Measurements from ENCODE around the gene SMIM14. TPM values are rescaled to one million over a fixed set of nuclear protein-coding genes. Genes with fewer than 3 reads are reported as not detected.
"Not testable (repeated sequence)": the region's sequence is repeated elsewhere in the genome, so short reads cannot be mapped to it uniquely, and the experiment has no call there.

The SMIM14 gene
- total RNA-seq, 1 donor from 2014 or later, result 53.8 TPM

DNA sequence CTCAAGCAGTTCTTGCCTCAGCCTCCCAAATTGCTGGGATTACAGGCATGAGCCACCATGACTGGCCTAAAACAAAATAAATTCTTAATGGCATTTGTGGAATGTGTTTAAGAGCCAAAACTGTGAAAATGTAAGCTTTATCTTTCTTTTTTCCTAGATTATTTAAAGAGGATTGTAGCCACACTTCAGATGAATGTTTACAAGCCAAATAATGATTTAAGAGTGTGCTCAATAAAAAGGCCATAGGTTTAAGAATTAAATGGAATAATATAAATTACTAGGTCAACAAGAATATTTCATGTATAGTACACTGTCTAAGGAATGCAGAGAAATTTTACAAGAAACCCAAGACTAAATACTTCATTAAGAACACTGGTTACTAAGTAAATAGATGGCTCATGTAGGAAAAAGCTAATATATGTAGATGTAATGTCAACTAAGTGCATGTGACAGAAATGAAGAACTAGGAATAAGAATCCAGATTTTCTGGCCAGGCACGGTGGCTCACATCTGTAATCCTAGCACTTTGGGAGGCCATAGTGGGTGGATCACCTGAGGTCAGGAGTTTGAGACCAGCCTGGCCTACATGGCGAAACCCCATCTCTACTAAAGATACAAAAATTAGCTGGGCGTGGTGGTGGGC, 90.1 kb downstream of the SMIM14 start:
- Histone ChIP-seq H3K4me1 (no peaks in the 10 kb centered on the region), H3K9me3 (no peaks in the 10 kb centered on the region), H3K27me3 (no peaks in the 10 kb centered on the region), H3K36me3 (peaks cover 31% of the 10 kb centered on the region), H3K4me3 (no peak overlapping the region), H3K27ac (no peak overlapping the region)
- intact Hi-C loops (cut with DNase I), result no loop called here
- ATAC-seq (no peak), DNase-seq (no peak)
- TF ChIP-seq, protein P1, sequence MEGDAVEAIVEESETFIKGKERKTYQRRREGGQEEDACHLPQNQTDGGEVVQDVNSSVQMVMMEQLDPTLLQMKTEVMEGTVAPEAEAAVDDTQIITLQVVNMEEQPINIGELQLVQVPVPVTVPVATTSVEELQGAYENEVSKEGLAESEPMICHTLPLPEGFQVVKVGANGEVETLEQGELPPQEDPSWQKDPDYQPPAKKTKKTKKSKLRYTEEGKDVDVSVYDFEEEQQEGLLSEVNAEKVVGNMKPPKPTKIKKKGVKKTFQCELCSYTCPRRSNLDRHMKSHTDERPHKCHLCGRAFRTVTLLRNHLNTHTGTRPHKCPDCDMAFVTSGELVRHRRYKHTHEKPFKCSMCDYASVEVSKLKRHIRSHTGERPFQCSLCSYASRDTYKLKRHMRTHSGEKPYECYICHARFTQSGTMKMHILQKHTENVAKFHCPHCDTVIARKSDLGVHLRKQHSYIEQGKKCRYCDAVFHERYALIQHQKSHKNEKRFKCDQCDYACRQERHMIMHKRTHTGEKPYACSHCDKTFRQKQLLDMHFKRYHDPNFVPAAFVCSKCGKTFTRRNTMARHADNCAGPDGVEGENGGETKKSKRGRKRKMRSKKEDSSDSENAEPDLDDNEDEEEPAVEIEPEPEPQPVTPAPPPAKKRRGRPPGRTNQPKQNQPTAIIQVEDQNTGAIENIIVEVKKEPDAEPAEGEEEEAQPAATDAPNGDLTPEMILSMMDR (IDR thresholded peaks at IDR 0.05), result no peak

DNA sequence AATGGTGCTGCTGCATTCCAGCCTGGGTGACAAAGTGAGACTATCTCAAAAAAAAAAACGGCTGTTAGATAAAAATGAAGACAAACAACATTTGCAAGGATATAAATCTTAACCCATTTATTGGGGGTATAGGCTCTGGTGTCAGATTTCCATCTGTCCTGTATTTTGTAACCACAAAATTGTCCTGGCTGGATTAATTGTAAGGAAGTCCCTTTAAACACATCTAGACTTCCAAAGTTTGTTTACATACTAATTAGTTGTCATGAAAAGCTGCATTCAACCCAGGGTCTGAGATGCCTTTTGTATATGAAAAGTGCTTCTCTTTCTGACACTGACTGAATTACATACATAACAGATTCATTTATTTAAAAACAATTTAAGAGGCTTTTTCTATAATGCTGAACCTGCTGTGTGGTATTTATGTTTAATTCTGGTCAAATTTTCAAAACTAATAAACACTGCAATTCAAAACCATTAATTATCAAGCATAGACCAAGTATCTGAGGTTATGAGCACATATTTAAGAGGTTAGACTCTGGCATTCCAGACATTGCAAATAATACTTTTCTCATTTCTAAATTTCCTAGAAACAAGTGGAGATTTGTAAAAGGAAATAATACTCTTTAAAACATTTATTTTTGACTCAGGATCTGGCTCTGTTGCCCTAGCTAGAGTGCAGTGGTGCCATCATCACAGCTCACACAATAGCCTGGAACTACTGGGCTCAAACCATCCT, 93.9 kb downstream of the SMIM14 start:
- Histone ChIP-seq H3K27me3 (no peaks in the 10 kb centered on the region), H3K4me1 (no peaks in the 10 kb centered on the region), H3K27ac (no peak overlapping the region), H3K36me3 (peaks cover 8% of the 10 kb centered on the region), H3K4me3 (no peak overlapping the region), H3K9me3 (no peaks in the 10 kb centered on the region)
- TF ChIP-seq, protein P1 (IDR thresholded peaks at IDR 0.05), result no peak
- intact Hi-C loops (cut with DNase I), result no loop called here
- no peak for ATAC-seq
- no peak for DNase-seq

DNA sequence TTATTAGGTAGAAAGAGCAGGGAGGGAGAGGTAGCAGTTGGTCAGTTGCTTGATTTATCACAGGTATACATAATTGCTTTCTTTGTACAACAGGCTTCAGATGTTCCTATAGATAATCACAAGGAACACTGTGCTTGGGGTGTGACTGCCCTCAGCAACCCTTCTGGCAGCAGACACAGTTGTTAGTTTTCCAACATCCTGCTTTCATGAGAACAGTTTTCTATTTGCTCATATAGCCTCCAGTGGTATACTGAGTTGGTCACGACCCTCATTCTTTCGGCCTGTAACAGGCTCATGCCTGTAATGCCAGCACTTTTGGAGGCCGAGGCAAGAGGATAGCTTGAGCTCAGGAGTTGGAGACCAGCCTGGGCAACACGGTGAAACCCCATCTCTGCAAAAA, 94.6 kb downstream of the SMIM14 start:
- H3K36me3 ChIP-seq; H3K9me3 ChIP-seq; H3K27ac ChIP-seq; DNase-seq; intact Hi-C loops (cut with DNase I); H3K27me3 ChIP-seq; H3K4me1 ChIP-seq; ATAC-seq; H3K4me3 ChIP-seq: not testable (repeated sequence)

DNA sequence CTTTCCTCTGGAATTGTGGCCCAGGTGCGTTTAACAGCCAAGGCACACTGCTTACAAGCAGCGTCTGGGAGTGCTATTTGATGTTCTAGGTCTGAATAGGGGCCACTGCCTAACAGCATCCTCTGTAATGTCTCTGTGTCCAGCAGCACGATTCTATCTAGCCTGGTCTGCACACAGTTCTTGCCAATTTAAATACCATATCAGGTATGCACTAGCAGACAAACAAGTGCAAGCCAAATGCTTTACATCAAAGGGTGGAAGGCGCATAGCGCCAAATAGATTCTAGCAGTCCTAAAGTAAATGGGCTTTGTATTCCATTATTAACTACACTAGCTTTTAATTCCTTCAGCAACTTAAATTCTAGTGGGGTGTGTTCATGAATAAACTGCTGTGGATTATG, 95.6 kb downstream of the SMIM14 start:
- Histone ChIP-seq H3K27ac (no peak overlapping the region), H3K27me3 (no peaks in the 10 kb centered on the region), H3K4me3 (no peak overlapping the region), H3K36me3 (peaks cover 8% of the 10 kb centered on the region), H3K4me1 (no peaks in the 10 kb centered on the region), H3K9me3 (no peaks in the 10 kb centered on the region)
- intact Hi-C loops (cut with DNase I), result no loop called here
- DNase-seq, result no peak
- TF ChIP-seq, protein P1 (IDR thresholded peaks at IDR 0.05), result no peak
- ATAC-seq, result no peak

DNA sequence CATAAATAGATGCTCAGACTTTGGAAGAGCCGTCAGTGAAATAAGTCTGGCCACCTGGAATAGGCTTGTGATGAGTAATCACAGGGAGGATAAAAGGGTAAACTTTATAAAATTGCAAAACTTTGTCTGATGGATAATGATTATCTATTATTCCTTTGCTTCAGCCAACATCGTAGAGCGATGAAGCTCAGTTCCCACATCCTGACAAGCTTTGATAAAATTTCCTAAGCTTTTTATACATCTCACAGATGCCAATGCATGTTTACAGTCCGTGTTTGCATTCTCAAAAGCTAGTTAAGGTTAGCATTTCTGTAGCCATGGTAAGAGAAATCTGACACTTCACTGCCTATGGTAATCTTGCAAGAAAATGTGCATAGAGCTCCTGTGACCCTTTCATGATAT, 96.1 kb downstream of the SMIM14 start:
- DNase-seq, result no peak
- H3K27ac ChIP-seq, result no peak overlapping the region
- no peaks in the 10 kb centered on the region for H3K27me3 ChIP-seq
- peaks cover 8% of the 10 kb centered on the region for H3K36me3 ChIP-seq
- ATAC-seq, result no peak
- intact Hi-C loops (cut with DNase I), result no loop called here
- H3K4me3 ChIP-seq, result no peak overlapping the region
- no peaks in the 10 kb centered on the region for H3K9me3 ChIP-seq
- no peaks in the 10 kb centered on the region for H3K4me1 ChIP-seq
- TF ChIP-seq, protein P1 (IDR thresholded peaks at IDR 0.05), result no peak

DNA sequence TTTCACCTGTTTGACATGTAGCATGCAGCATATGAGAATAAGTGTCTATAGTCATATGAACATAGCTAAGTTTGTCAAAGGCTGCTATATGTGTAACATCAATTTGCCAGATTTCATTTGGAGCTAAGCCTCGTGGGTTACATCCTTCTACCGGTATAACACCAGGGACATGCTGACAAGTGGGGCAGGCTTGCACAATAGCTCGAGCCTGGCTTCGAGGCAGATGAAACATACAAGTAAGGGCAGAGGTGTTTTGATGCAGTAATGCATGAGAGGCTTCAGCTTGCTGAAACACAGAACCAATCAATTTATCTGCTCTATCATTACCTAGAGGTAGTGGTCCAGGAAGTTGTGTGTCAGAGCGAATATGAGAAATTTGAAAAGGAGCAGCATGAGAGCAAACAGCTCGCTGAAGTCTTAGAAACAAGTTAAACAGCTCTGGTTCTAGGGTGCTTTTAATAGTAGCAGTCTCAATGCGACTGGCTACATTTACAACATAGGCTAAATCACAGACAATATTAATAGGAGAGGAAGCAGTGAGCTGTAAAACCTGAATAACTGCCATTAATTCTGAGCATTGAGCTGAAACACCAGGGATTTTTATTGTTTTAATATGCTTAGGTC, 96.6 kb downstream of the SMIM14 start:
- H3K27me3 ChIP-seq, result no peaks in the 10 kb centered on the region
- H3K4me1 ChIP-seq, result no peaks in the 10 kb centered on the region
- H3K4me3 ChIP-seq, result no peak overlapping the region
- H3K36me3 ChIP-seq, result peaks cover 8% of the 10 kb centered on the region
- TF ChIP-seq, protein P1 (IDR thresholded peaks at IDR 0.05), result no peak
- H3K27ac ChIP-seq, result no peak overlapping the region
- intact Hi-C loops (cut with DNase I), result no loop called here
- DNase-seq (no peak), ATAC-seq (no peak)
- H3K9me3 ChIP-seq, result no peaks in the 10 kb centered on the region

Measured in upper lobe of right lung (tissue), 1 donor.